Measurements from ENCODE around the gene SFMBT1. TPM values are rescaled to one million over a fixed set of nuclear protein-coding genes. Genes with fewer than 3 reads are reported as not detected.
A peak's percentile ranks its signal among the peaks of the same experiment; 100 is the strongest.

The SFMBT1 gene
- total and polyA plus RNA-seq, 12 donors, result 3.1 to 19.1 (median 16.3) TPM

DNA sequence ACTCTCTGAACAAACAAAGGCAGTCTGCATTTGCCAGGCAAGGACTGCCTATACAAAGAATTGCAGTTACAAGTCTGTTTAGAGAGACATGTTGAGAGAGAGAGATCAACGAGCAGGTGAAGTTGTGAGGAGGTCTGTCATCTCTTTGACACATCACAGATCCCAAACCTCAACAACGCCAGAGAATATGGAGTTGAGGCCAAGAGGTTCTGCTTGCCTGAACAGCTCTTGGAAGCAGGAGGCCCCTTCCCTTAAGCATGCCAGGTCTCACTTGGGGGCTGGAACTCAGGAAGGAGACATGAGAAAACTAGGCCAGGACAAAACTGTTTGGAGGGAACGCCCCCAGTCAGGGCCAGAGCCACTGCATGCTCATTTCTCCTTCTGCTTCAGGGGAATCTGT is 188.7 kb downstream of the SFMBT1 start:
- Histone ChIP-seq H3K27me3 (no peaks in the 10 kb centered on the region), H3K36me3 (peaks cover 0 to 42% (median 11%) of the 10 kb centered on the region in 9 donors), H3K27ac (no peak overlapping the region), H3K9me3 (no peaks in the 10 kb centered on the region), H3K4me3 (no peak overlapping the region), H3K4me1 (peaks cover 0 to 11% (median 0%) of the 10 kb centered on the region in 9 donors)
- 47 to 64% methylated on average over 3 of the region's 3 CpGs for WGBS, 2 donors
- DNase-seq (no peak), ATAC-seq (peak in 1 of 8 donors; percentile 46)
- TF ChIP-seq, protein P1, sequence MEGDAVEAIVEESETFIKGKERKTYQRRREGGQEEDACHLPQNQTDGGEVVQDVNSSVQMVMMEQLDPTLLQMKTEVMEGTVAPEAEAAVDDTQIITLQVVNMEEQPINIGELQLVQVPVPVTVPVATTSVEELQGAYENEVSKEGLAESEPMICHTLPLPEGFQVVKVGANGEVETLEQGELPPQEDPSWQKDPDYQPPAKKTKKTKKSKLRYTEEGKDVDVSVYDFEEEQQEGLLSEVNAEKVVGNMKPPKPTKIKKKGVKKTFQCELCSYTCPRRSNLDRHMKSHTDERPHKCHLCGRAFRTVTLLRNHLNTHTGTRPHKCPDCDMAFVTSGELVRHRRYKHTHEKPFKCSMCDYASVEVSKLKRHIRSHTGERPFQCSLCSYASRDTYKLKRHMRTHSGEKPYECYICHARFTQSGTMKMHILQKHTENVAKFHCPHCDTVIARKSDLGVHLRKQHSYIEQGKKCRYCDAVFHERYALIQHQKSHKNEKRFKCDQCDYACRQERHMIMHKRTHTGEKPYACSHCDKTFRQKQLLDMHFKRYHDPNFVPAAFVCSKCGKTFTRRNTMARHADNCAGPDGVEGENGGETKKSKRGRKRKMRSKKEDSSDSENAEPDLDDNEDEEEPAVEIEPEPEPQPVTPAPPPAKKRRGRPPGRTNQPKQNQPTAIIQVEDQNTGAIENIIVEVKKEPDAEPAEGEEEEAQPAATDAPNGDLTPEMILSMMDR (IDR thresholded peaks at IDR 0.05), result no peak
- intact Hi-C loops (cut with DNase I), result loop anchor here in 2 of 10 donors (10.0 kb wide), 2 partner anchors 218 to 338 kb away; no protein-coding TSS in a partner anchor

DNA sequence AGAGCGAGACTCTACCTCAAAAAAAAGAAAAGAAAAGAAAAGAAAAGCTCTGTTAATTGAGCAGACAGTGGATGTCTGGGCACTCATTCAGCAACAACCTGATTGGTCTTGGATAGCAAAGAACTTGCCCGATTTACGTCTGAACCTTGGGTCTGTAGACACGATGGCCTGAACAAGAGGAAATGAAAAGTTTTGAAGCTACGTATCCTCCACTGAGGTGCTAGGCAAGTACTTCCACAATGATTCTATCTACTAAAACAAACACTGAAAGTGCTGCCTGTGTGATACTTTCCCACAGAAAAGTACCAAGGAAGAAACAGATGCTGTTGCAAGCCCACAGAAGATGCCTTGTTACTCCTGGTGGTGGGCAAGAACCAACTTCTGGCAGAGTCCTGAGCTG is 189.2 kb downstream of the SFMBT1 start:
- no peak for ATAC-seq
- no peaks in the 10 kb centered on the region for H3K27me3 ChIP-seq
- peaks cover 0 to 47% (median 14%) of the 10 kb centered on the region in 9 donors for H3K36me3 ChIP-seq
- no peaks in the 10 kb centered on the region for H3K9me3 ChIP-seq
- intact Hi-C loops (cut with DNase I), result loop anchor here in 2 of 10 donors (10.0 kb wide), 2 partner anchors 218 to 338 kb away; no protein-coding TSS in a partner anchor
- no peak overlapping the region for H3K4me3 ChIP-seq
- no peak for DNase-seq
- H3K4me1 ChIP-seq, result peaks cover 0 to 11% (median 0%) of the 10 kb centered on the region in 9 donors
- H3K27ac ChIP-seq, result no peak overlapping the region
- TF ChIP-seq, protein P1 (IDR thresholded peaks at IDR 0.05), result no peak
- 82 to 100% methylated on average over 5 of the region's 5 CpGs for WGBS, 2 donors

DNA sequence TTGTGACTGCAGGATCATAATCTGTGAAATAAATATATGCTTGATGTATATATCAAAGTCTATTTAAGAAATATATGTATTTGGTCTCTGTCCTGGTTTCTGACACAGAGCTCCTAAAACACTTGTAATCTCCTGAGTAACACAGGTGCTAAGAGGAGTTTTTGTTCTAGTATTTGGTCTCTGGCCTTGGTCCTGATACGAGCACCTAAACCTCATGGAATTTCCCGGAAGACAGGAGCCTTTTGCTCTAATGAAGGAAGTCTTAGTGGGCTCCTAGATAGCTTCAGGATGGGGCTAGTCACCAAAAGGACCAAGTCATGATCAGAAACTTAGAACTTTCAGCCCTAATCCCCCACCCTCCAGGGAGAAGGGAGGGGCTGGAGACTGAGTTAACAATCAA is 191.9 kb downstream of the SFMBT1 start:
- TF ChIP-seq, protein P1 (IDR thresholded peaks at IDR 0.05), result no peak
- H3K27me3 ChIP-seq, result no peaks in the 10 kb centered on the region
- ATAC-seq, result no peak
- 85 to 88% methylated on average over 2 of the region's 2 CpGs for whole genome bisulfite sequencing, 2 donors
- no peak overlapping the region for H3K27ac ChIP-seq
- no peaks in the 10 kb centered on the region for H3K9me3 ChIP-seq
- peaks cover 0 to 14% (median 0%) of the 10 kb centered on the region in 9 donors for H3K4me1 ChIP-seq
- H3K36me3 ChIP-seq, result peaks cover 0 to 68% (median 21%) of the 10 kb centered on the region in 9 donors
- intact Hi-C loops (cut with DNase I), result loop anchor here in 4 of 10 donors (5.0 to 10.0 kb wide), 4 partner anchors 83 to 341 kb away; no protein-coding TSS in a partner anchor
- no peak for DNase-seq
- H3K4me3 ChIP-seq, result no peak overlapping the region

Other genes starting within 250 kb of the SFMBT1 start
- gene ITIH4, start 215.4 kb downstream of the SFMBT1 start, total RNA-seq, result 1 to 10 TPM; 2.3 to 9.3 (median 4.3) TPM
- 10 to 100 TPM in 1 of 2 donors, 1 to 10 TPM in 1; 1.5 to 17.9 TPM for gene ITIH4, start 215.4 kb downstream of the SFMBT1 start, polyA plus RNA-seq
- 10 to 100 TPM; 13.0 to 91.1 (median 37.5) TPM for gene MUSTN1, start 211.1 kb downstream of the SFMBT1 start, total RNA-seq
- 100 to 1,000 TPM in 1 of 2 donors, 10 to 100 TPM in 1; 59.6 to 182 TPM for gene MUSTN1, start 211.1 kb downstream of the SFMBT1 start, polyA plus RNA-seq
- 1 to 10 TPM; 4.0 to 9.7 (median 7.3) TPM for gene STIMATE, start 148.5 kb downstream of the SFMBT1 start, total RNA-seq
- 1 to 10 TPM; 4.4 to 7.2 TPM for gene STIMATE, start 148.5 kb downstream of the SFMBT1 start, polyA plus RNA-seq
- gene RFT1, start 84.4 kb upstream of the SFMBT1 start, total RNA-seq, result 10 to 100 TPM in 4 of 10 donors, 1 to 10 TPM in 6; 5.7 to 13.1 (median 9.5) TPM
- gene RFT1, start 84.4 kb upstream of the SFMBT1 start, polyA plus RNA-seq, result 1 to 10 TPM; 4.6 to 8.2 TPM
- 10 to 100 TPM in 4 of 10 donors, 1 to 10 TPM in 6; 6.6 to 28.3 (median 7.7) TPM for gene PRKCD, start 115.1 kb upstream of the SFMBT1 start, total RNA-seq
- 10 to 100 TPM in 1 of 2 donors, 1 to 10 TPM in 1; 8.6 to 11.5 TPM for gene PRKCD, start 115.1 kb upstream of the SFMBT1 start, polyA plus RNA-seq
- 10 to 100 TPM; 16.5 to 81.8 (median 25.1) TPM for gene TKT, start 209.9 kb upstream of the SFMBT1 start, total RNA-seq
- gene TKT, start 209.9 kb upstream of the SFMBT1 start, polyA plus RNA-seq, result 10 to 100 TPM; 54.6 to 91.4 TPM

Data from heart right ventricle (tissue), 16 donors.